Common myeloid progenitor, CD34-positive (primary cell): ENCODE data around the gene ABCG5.

Source experiments
- CTCF ChIA-PET: fragments of 350-600 bp; sonication (Branson Sonifier 250); formaldehyde crosslinking; loops from one replicate; lab custom pipeline; 2021; ENCODE audit warnings: antibody characterized with exemption; lab: Charles Lee
- POLR2A ChIA-PET: fragments of 350-600 bp; sonication (Branson Sonifier 250); formaldehyde crosslinking; loops from one replicate; lab custom pipeline; 2021; ENCODE audit warnings: antibody characterized with exemption; lab: Charles Lee
- DNase-seq, 3 donors: peaks; one replicate each; pipeline versions ENCODE4 v3.0.0 to v3.0.0-alpha.2; 2013
- H3K27ac ChIP-seq, 2 experiments: 1 replicate in 1 of 2; 2 replicates in 1 of 2; pipeline ENCODE4 v1.7.0; 2013; ENCODE audit warnings: inconsistent platforms in 2 of 2, low read length in 2 of 2, mild to moderate bottlenecking in 2 of 2, low read depth in 1 of 2, moderate library complexity in 1 of 2; ENCODE audit not compliant: severe bottlenecking in 2 of 2, insufficient read depth in 1 of 2, poor library complexity in 1 of 2
- H3K27me3 ChIP-seq, 5 experiments: replicated peaks in 2 of 5; 1 replicate in 3 of 5; 2 replicates in 2 of 5; pipeline versions ENCODE4 v1.6.1 to v1.7.0; 2013; ENCODE audit warnings: low read length in 4 of 5, mild to moderate bottlenecking in 2 of 5, moderate library complexity in 2 of 5, inconsistent platforms in 1 of 5; ENCODE audit not compliant: insufficient read depth in 5 of 5, control insufficient read depth in 4 of 5
- H3K36me3 ChIP-seq, 4 experiments: 1 replicate in 2 of 4; 2 replicates in 2 of 4; pipeline versions ENCODE4 v1.6.1 to v1.7.0; 2013; ENCODE audit warnings: low read length in 3 of 4, control low read depth in 1 of 4, mild to moderate bottlenecking in 1 of 4; ENCODE audit not compliant: control insufficient read depth in 4 of 4, insufficient read depth in 4 of 4
- H3K4me1 ChIP-seq, 4 experiments: 1 replicate in 3 of 4; 2 replicates in 1 of 4; pipeline versions ENCODE4 v1.6.1 to v1.7.1; 2013; ENCODE audit warnings: low read length in 3 of 4, mild to moderate bottlenecking in 3 of 4, control low read depth in 1 of 4, inconsistent platforms in 1 of 4, moderate library complexity in 1 of 4; ENCODE audit not compliant: control insufficient read depth in 4 of 4, insufficient read depth in 4 of 4; ENCODE audit errors: control extremely low read depth in 1 of 4
- H3K4me3 ChIP-seq, 7 experiments: 1 replicate in 4 of 7; 2 replicates in 3 of 7; pipeline versions ENCODE4 v1.5.1 to v1.7.0; 2013; ENCODE audit warnings: mild to moderate bottlenecking in 7 of 7, low read length in 6 of 7, moderate library complexity in 6 of 7, inconsistent platforms in 2 of 7, low read depth in 2 of 7, control low read depth in 1 of 7; ENCODE audit not compliant: insufficient read depth in 4 of 7, control insufficient read depth in 1 of 7; ENCODE audit errors: extremely low read depth in 1 of 7
- H3K9me3 ChIP-seq, 5 experiments: 1 replicate in 4 of 5; 2 replicates in 1 of 5; pipeline versions ENCODE4 v1.6.1 to v1.7.1; 2013; ENCODE audit warnings: low read length in 4 of 5, mild to moderate bottlenecking in 2 of 5, inconsistent platforms in 1 of 5, low read depth in 1 of 5, moderate library complexity in 1 of 5; ENCODE audit not compliant: control insufficient read depth in 4 of 5, insufficient read depth in 2 of 5; ENCODE audit errors: control extremely low read depth in 1 of 5
- WGBS: methylation state at CpG from one replicate; pipeline ENCODE4 v1.1.5; 2013; ENCODE audit not compliant: insufficient coverage; 5-methylcytosine and 5-hydroxymethylcytosine counted together

The ABCG5 gene

DNA sequence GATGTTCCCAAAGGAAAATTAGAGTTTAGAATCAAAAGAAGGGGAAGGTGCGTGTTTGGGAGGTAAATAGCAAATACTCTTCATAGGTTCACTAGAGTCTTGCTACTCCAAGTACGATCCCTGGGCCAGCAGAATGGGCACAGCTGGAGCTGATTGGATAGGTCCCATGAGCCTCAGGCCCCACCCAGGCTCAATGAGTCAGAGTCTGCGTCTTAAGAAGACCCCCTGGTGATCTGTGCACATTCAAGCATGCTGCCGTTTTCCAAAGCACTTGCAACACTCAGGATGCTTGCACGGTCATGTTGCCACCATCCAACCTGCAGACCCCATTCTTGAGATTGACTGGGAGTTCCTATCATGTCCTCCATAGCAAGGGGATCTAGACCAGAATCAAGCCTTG lies 40.6 kb upstream of the ABCG5 start:
- Histone ChIP-seq H3K4me1 (peaks cover 0 to 6% (median 0%) of the 10 kb centered on the region in 4 experiments), H3K4me3 (no peak overlapping the region), H3K27ac (no peak overlapping the region), H3K36me3 (no peaks in the 10 kb centered on the region), H3K9me3 (no peaks in the 10 kb centered on the region), H3K27me3 (peaks cover 0 to 2% (median 0%) of the 10 kb centered on the region in 5 experiments)
- POLR2A ChIA-PET: no interaction called here
- CTCF ChIA-PET: no interaction called here
- DNase-seq: no peak
- WGBS: 97% methylated on average over 5 of the region's 5 CpGs

DNA sequence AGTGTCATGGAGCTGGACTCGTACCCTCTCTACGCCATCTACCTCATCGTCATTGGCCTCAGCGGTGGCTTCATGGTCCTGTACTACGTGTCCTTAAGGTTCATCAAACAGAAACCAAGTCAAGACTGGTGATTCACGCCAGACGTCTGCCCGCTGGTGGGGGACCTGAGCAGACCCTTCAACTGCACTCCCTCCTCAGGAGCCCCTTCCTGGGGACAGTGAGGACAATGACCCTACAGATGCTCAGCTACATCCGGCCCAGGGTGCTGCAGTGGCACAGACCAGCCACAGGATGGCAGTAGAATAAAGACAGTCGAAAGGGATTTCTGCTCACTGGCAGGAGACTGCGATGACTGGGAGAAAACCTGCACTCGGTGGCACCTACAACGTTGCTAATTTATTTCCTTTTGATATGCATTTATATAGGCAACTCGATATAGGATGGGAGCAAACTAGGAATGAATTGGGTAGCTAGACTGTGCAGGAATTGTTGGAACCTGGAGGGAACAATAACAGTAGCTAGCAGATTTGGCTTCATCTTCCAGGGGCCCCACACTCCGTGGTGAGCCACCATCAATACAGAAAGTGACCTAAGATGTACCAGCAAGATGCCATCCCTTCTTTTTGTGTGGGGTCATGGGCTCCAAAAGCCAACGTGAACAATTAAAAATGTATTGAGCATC lies 39.3 kb upstream of the ABCG5 start:
- WGBS: 38% methylated on average over 14 of the region's 16 CpGs

DNA sequence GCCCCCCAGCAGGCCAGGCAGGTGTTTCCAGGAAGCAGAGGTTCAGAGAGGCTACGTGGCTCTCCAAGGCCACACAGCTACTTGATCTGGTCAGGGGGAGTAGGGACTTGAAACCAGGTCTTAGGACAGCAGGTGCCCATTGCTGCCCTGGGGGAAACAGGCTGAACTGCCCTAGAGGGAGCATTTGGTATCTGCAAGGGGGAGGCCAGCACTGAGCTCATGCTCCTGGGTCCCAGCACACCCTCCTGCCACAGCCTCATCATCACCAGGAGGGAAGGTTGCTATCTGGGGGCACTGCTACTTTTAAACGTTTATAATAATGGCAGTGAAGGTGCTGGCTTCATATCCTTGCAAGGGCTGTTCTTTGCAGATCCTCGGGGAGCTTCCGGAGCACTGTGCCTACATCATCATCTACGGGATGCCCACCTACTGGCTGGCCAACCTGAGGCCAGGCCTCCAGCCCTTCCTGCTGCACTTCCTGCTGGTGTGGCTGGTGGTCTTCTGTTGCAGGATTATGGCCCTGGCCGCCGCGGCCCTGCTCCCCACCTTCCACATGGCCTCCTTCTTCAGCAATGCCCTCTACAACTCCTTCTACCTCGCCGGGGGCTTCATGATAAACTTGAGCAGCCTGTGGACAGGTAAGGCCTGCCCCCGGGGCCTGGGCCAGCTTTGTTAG lies 36.3 kb upstream of the ABCG5 start:
- Histone ChIP-seq H3K9me3 (no peaks in the 10 kb centered on the region), H3K4me3 (no peak overlapping the region), H3K36me3 (no peaks in the 10 kb centered on the region), H3K27ac (no peak overlapping the region), H3K27me3 (peaks cover 0 to 18% (median 2%) of the 10 kb centered on the region in 5 experiments), H3K4me1 (peaks cover 0 to 6% (median 0%) of the 10 kb centered on the region in 4 experiments)
- ChIA-PET CTCF (no interaction called here), POLR2A (no interaction called here)
- 93% methylated on average over 9 of the region's 11 CpGs for WGBS
- no peak for DNase-seq

More for the DNA sequence above, 39.3 kb upstream of the ABCG5 start:
- H3K27me3 ChIP-seq: peaks cover 0 to 2% (median 0%) of the 10 kb centered on the region in 5 experiments
- ChIA-PET POLR2A (no interaction called here), CTCF (interaction anchor here (1.0 to 1.5 kb wide), 3 partner anchors 11 to 69 kb away, joined by 4 read pairs; no protein-coding TSS in a partner anchor)
- H3K4me3 ChIP-seq: peak overlapping the region in 1 of 7 experiments; percentile 36
- no peaks in the 10 kb centered on the region for H3K36me3 ChIP-seq
- no peak overlapping the region for H3K27ac ChIP-seq
- H3K9me3 ChIP-seq: no peaks in the 10 kb centered on the region
- DNase-seq: peak; percentile 36 to 66 (median 62)
- H3K4me1 ChIP-seq: peaks cover 0 to 6% (median 0%) of the 10 kb centered on the region in 4 experiments

DNA sequence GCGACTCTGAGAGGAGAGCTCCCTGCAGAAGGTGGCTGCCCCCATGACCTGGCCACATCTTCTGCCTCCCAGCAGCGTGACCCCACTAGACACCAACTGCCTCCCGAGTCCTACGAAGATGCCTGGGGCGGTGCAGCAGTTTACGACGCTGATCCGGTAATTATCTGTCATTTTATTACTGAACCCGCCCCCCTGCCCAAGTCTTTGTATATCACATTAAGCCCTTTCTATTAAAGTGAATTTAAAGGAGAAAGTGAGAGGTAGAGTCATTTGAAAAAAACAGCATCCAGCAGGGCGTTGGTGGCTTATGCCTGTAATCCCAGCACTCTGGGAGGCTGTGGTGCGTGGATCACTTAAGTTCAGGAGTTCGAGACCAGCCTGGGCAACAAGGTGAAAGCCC lies 33.5 kb upstream of the ABCG5 start:
- CTCF ChIA-PET: no interaction called here
- Histone ChIP-seq H3K36me3 (no peaks in the 10 kb centered on the region), H3K4me3 (no peak overlapping the region), H3K27ac (no peak overlapping the region), H3K9me3 (no peaks in the 10 kb centered on the region), H3K27me3 (peaks cover 0 to 29% (median 7%) of the 10 kb centered on the region in 5 experiments), H3K4me1 (no peaks in the 10 kb centered on the region)
- 89% methylated on average over 9 of the region's 12 CpGs for WGBS
- POLR2A ChIA-PET: no interaction called here
- no peak for DNase-seq

DNA sequence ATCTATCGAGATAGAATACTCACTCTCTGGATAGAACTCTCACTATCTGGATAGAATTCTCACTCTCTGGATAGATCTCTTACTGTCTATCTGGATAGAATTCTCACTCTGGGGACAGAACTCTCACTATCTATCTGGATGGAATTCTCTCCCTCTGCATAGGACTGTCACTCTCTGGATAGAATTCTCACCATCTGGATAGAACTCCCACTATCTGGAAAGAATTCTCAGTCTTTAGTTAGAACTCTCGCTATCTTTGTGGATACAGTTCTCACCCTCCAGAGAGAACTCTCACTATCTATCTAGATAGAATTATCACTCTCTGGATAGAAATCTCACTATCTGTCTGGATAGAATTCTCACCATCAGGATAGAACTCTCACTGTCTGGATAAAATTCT lies 16.7 kb upstream of the ABCG5 start:
- no peaks in the 10 kb centered on the region for H3K36me3 ChIP-seq
- H3K4me1 ChIP-seq: no peaks in the 10 kb centered on the region
- H3K27me3 ChIP-seq: peaks cover 0 to 53% (median 13%) of the 10 kb centered on the region in 5 experiments
- ChIA-PET POLR2A (no interaction called here), CTCF (no interaction called here)
- WGBS: 93% methylated on average over 2 of the region's 2 CpGs
- H3K4me3 ChIP-seq: no peak overlapping the region
- H3K27ac ChIP-seq: no peak overlapping the region
- peaks cover 0 to 2% (median 0%) of the 10 kb centered on the region in 5 experiments for H3K9me3 ChIP-seq
- DNase-seq: no peak

DNA sequence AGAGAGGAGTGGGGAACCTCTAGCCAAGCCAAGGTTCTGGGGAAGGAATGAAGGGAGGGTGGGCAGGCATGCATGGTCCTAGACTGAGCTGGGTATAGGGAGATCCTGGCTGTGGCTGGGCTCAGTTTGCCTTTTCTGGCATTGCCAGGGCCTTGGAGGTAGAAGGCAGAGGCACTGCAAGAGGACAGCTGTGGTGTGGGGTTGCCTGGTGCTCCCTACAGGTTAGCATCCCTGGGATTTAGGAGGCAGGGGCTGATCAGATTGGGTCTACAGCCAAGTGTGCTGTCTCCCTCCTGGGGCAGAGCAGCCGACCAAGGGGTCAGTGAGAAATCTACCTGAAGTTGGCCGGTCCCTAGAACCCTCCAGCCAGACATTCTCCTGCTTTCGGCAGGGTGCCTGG lies 16.0 kb upstream of the ABCG5 start:
- POLR2A ChIA-PET: no interaction called here
- WGBS: 100% methylated on average over 3 of the region's 3 CpGs
- no peak overlapping the region for H3K27ac ChIP-seq
- H3K36me3 ChIP-seq: no peaks in the 10 kb centered on the region
- no peak for DNase-seq
- no peaks in the 10 kb centered on the region for H3K4me1 ChIP-seq
- peaks cover 0 to 48% (median 13%) of the 10 kb centered on the region in 5 experiments for H3K27me3 ChIP-seq
- no peak overlapping the region for H3K4me3 ChIP-seq
- CTCF ChIA-PET: no interaction called here
- H3K9me3 ChIP-seq: no peaks in the 10 kb centered on the region
